ENCODE data around the gene ANO6. TPM values are rescaled to one million over a fixed set of nuclear protein-coding genes. Genes with fewer than 3 reads are reported as not detected.

Gene ANO6
- total RNA-seq, 4 donors from 2014 or later: 31.8 to 43.5 (median 34.1) TPM

GRCh38 chr12:45303945-45304344 lies 88.0 kb downstream of the ANO6 start:
- Histone ChIP-seq H3K9me3 (no peaks in the 10 kb centered on the region), H3K4me1 (peaks cover 61% of the 10 kb centered on the region), H3K27ac (peak overlapping the region; percentile 55), H3K36me3 (no peaks in the 10 kb centered on the region), H3K27me3 (no peaks in the 10 kb centered on the region), H3K4me3 (no peak overlapping the region)
- 66% methylated on average over 3 of the region's 3 CpGs for WGBS
- TF ChIP-seq POLR2AphosphoS5 (IDR thresholded peaks at IDR 0.05) (no peak), CTCF (IDR thresholded peaks at IDR 0.05) (no peak), POLR2A (IDR thresholded peaks at IDR 0.05) (no peak), EP300 (IDR thresholded peaks at IDR 0.05) (no peak)
- DNase-seq (ENCODE audit: low spot score in 2 of 2): no peak

GRCh38 chr12:45304514-45305178 lies 88.8 kb downstream of the ANO6 start:
- Histone ChIP-seq H3K9me3 (no peaks in the 10 kb centered on the region), H3K27me3 (no peaks in the 10 kb centered on the region), H3K36me3 (no peaks in the 10 kb centered on the region), H3K27ac (peak overlapping the region; percentile 19), H3K4me3 (no peak overlapping the region), H3K4me1 (peaks cover 61% of the 10 kb centered on the region)
- TF ChIP-seq CTCF (IDR thresholded peaks at IDR 0.05) (no peak), POLR2AphosphoS5 (IDR thresholded peaks at IDR 0.05) (no peak)
- WGBS: 56% methylated on average over 5 of the region's 5 CpGs
- DNase-seq (ENCODE audit: low spot score in 2 of 2): no peak

GRCh38 chr12:45305907-45306306 lies 90.0 kb downstream of the ANO6 start:
- Histone ChIP-seq H3K9me3 (no peaks in the 10 kb centered on the region), H3K27me3 (no peaks in the 10 kb centered on the region), H3K4me1 (peaks cover 59% of the 10 kb centered on the region), H3K36me3 (no peaks in the 10 kb centered on the region), H3K27ac (peak overlapping the region; percentile 19), H3K4me3 (no peak overlapping the region)
- 51% methylated on average over 3 of the region's 3 CpGs for WGBS
- TF ChIP-seq POLR2AphosphoS5 (IDR thresholded peaks at IDR 0.05) (peak in 1 of 3 donors; percentile 59), CTCF (IDR thresholded peaks at IDR 0.05) (no peak)
- DNase-seq (ENCODE audit: low spot score in 2 of 2): no peak

- peak overlapping the region; percentile 71 for H3K27ac ChIP-seq
- H3K4me1 ChIP-seq: peaks cover 28% of the 10 kb centered on the region
Measured at GRCh38 chr12:45309836-45310626, 94.1 kb downstream of the ANO6 start.

More at GRCh38 chr12:45309836-45310626, 94.1 kb downstream of the ANO6 start:
- TF ChIP-seq POLR2A (IDR thresholded peaks at IDR 0.05) (no peak), POLR2AphosphoS5 (IDR thresholded peaks at IDR 0.05) (no peak), CTCF (IDR thresholded peaks at IDR 0.05) (no peak), EP300 (IDR thresholded peaks at IDR 0.05) (no peak)
- no peak for DNase-seq (ENCODE audit: low spot score in 2 of 2)
- 49% methylated on average over 1 of the region's 1 CpG for WGBS
- Histone ChIP-seq H3K4me3 (no peak overlapping the region), H3K27me3 (no peaks in the 10 kb centered on the region), H3K9me3 (no peaks in the 10 kb centered on the region), H3K36me3 (peaks cover 8% of the 10 kb centered on the region)
